HG02759 (cell line): ENCODE measurements around the gene ITGA7.
"Not testable (repeated sequence)": the region's sequence is repeated elsewhere in the genome, so short reads cannot be mapped to it uniquely, and the experiment has no call there.

ENCODE experiments used
- ATAC-seq: cut with Tn5 transposase; IDR thresholded peaks from one replicate; pipeline ENCODE4 v1.9.1; 2021; ENCODE audit warnings: mild to moderate bottlenecking, moderate library complexity; ENCODE audit not compliant: unreplicated experiment

Gene ITGA7

DNA sequence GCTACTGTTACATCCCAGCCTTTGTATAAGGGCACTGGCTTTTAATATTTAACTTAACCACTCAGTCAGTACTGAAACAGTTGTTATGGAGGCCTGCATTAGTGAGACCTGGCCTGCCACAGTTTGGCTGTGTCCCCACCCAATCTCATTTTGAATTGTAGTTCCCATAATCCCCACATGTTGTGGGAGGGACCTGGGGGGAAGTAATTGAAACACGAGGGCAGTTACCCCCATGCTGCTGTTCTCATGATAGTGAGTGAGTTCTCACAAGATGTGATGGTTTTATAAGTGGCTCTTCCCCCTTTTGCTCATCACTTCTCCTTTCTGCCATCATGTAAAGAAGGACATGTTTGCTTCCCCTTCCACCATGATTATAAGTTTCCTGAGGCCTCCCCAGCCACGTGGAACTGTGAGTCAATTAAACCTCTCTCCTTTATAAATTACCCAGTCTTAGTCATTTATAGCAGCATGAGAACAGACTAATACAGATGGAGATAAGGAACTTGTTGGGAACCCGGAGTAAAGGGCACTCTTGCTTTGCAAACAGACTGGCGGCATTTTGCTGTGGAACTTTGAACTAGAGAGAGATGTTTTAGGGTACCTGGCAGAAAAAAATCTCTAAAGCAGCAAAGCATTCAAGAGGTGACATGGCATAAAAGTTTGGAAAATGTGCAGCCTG, 56.9 kb downstream of the ITGA7 start:
- ATAC-seq: not testable (repeated sequence)

DNA sequence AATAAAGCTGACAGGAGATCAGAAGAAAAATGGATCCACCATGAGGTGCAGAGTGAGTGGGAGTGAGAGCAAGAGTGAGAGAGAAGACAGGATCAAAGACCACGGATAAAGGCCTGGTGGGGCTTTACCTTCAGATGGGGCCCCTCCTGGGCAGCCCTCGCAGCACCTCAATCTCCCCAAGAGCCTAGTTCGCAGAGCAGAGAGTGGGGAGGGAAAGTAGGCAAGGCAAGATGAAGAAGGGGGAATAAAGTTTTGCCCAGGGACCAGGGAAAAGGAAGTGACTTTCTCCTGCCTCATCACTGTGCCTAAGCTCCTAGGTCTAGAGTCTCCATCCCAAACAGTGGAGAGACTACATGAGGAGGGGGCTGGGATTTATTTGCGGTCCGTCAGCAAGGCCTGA, 60.7 kb downstream of the ITGA7 start:
- ATAC-seq: no peak

DNA sequence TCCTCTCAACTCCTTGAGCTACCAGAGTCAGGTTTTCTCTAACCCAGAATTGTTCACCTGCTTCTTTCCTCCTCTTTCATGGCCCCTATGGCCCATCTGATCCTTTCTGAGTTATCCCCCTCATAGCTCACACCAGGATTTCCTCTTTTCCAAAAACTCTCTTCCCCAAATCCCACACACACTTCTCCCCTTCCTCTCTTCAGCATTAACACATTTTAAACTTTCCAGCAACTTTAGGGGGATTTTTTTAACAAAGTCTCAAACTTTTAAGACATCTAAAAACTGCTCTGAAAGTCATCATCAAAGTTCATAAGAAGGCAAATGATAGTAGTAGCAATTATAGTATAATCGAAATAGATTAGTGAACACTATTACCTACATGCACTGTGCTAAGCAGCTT, 63.1 kb downstream of the ITGA7 start:
- ATAC-seq: no peak

DNA sequence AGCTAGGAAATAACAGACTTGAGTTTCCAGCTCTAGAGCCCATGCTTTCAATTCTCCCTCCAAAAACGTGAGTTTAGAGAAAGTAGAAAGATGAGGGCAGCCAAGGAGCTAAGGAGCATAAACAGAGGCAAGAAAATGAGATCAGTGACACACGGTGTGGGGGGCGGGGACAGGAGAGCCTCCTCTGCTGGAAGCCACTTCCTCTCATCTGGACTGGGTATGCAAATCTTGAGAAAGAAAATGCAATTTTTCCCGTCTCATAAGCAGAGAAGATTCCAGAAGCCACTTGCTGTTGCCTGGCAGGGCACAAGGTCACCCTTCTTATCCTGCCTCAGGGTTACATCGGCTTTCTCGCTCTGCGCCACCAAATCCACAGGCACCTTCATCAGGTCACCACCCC, 65.0 kb downstream of the ITGA7 start:
- no peak for ATAC-seq

DNA sequence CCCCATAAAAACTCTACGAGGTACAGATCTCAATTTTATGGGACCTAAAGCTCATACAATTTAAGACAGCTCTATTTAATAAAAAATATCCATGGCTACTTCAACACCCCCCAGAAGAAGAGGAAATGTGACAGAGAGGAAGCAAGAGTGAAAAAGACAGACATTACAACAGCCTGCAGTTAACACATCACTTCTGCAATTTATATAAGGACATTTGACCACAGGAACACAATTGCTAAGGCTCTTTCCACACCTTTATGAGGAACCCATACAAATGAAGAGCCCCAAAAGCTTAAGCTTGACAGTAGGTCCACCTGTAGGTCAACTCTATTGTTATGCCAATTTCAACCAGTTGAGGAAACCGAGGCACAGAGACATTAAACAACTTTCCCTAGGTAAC, 65.4 kb downstream of the ITGA7 start:
- no peak for ATAC-seq

DNA sequence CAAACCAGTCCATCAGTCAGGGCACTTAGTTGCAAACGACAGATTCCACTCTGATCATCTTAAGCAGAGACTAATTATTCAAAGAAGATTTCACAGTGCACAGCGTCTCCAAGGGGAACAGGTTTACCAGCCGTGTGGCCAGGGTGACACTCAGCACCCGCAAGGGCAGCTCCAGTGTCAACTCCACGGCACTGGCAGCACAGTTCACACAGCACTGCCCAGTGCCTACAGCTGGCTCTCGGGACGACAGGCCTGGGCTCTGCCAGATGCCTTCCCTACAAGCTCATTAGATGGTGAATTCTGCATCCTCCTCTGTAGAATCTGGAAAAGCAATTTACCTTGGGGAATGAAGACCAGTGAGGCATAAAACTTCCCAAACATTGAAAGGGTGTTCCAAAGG, 66.1 kb downstream of the ITGA7 start:
- no peak for ATAC-seq

DNA sequence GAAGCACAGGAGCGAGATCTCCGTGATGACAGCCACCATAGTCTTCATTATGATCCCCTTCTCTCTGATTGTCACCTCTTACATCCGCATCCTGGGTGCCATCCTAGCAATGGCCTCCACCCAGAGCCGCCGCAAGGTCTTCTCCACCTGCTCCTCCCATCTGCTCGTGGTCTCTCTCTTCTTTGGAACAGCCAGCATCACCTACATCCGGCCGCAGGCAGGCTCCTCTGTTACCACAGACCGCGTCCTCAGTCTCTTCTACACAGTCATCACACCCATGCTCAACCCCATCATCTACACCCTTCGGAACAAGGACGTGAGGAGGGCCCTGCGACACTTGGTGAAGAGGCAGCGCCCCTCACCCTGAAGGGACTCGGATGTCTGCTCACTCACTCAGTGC, 70.2 kb downstream of the ITGA7 start:
- no peak for ATAC-seq

DNA sequence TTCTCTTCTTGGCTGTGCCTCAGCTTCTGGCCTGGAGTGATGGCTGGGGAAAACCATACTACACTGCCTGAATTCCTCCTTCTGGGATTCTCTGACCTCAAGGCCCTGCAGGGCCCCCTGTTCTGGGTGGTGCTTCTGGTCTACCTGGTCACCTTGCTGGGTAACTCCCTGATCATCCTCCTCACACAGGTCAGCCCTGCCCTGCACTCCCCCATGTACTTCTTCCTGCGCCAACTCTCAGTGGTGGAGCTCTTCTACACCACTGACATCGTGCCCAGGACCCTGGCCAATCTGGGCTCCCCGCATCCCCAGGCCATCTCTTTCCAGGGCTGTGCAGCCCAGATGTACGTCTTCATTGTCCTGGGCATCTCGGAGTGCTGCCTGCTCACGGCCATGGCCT, 70.9 kb downstream of the ITGA7 start, which contains the start of gene OR10P1:
TSS of gene OR10P1 (plus strand) at position 40 of the 400 bp plus-strand sequence. CDS start at position 40, 0 bp downstream.
- ATAC-seq: no peak

DNA sequence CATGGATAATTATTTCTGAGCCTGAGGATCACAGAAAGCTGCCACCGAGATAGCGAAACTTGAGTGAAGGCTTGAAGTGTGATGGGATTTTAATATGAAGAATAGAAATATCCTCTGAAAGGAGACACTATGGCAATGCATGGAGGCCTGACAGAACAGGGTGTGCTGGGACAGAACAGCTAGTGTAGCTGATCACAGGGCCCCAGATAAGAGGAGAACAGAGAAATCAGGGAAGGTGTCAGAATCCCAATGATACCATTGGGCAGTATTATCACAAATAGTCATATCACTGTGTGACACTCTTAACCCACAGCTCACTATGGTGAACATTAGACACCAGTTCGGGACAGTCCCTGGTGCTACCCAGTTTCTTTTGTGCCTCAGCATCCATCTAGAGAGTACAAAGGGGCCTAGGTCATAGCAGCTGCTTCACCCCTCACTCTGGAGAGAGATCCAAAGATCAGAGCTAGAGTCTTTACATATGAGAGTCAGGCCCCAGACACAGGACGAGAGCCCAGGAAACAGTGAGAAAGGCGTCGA, 71.5 kb downstream of the ITGA7 start:
- ATAC-seq: no peak
